K562 (cell line): ENCODE data around the gene ITPR1. TPM values are rescaled to one million over a fixed set of nuclear protein-coding genes. Genes with fewer than 3 reads are reported as not detected.

ENCODE experiments used
- AFF1 ChIP-seq, 2 experiments: fragments of 450-650 bp; IDR thresholded peaks; 2 replicates each; pipeline ENCODE4 v1.6.1; 2018; ENCODE audit warnings: mild to moderate bottlenecking in 2 of 2, low read depth in 1 of 2; ENCODE audit not compliant: partially characterized antibody in 2 of 2
- CREB3L1 ChIP-seq: fragments of 450-650 bp; IDR thresholded peaks from 2 replicates; pipeline ENCODE4 v1.6.1; 2014; ENCODE audit warnings: low read depth, mild to moderate bottlenecking, moderate library complexity, borderline replicate concordance
- ELK3 ChIP-seq: fragments of 450-650 bp; formaldehyde crosslinking; IDR thresholded peaks from 2 replicates; pipeline ENCODE4 v1.4.0; 2020; ENCODE audit warnings: mild to moderate bottlenecking
- ESRRB ChIP-seq: fragments of 250-450 bp; sonication (Bioruptor Pico); IDR thresholded peaks from 2 replicates; pipeline ENCODE4 v1.5.0; 2020; ENCODE audit warnings: mild to moderate bottlenecking, moderate library complexity, borderline replicate concordance
- HSF4 ChIP-seq: fragments of 250-450 bp; sonication (Bioruptor Pico); IDR thresholded peaks from 2 replicates; pipeline ENCODE4 v2.1.2; 2022; ENCODE audit warnings: mild to moderate bottlenecking, moderate library complexity, borderline replicate concordance
- KLF1 ChIP-seq: fragments of 450-650 bp; IDR thresholded peaks from 2 replicates; pipeline ENCODE4 v1.6.1; 2016; ENCODE audit warnings: missing genetic modification characterization, missing compliant biosample characterization
- NCOA4 ChIP-seq: fragments of 450-650 bp; IDR thresholded peaks from 2 replicates; pipeline ENCODE4 v1.6.1; 2018; ENCODE audit warnings: mild to moderate bottlenecking; ENCODE audit not compliant: partially characterized antibody
- NRF1 ChIP-seq, 2 experiments: fragments of 450-650 bp; IDR thresholded peaks in 1 of 2; conservative IDR thresholded peaks in 1 of 2; 2 replicates each; pipeline ENCODE4 v1.6.1; 2014; ENCODE audit warnings: mild to moderate bottlenecking in 2 of 2
- ZNF263 ChIP-seq: sonication (generic); formaldehyde crosslinking; IDR thresholded peaks from 2 replicates; pipeline ENCODE4 v1.8.0; 2022; ENCODE audit warnings: mild to moderate bottlenecking, missing genetic modification reagents, borderline replicate concordance
- ZNF282 ChIP-seq: sonication (generic); formaldehyde crosslinking; IDR thresholded peaks from 2 replicates; pipeline ENCODE4 v1.8.1; 2023; ENCODE audit warnings: missing genetic modification reagents
- polyA plus RNA-seq, 8 experiments: library from polyadenylated mRNA; depleted of rRNA in 4 of 8; stranded (reverse) in 5 of 8; unstranded in 3 of 8; fragments of >200 nt; fragmentation: Nextera tagmentation in 2 of 8; fragmentation: Illumina TruSeq in 1 of 8; extraction: Ambion mirVana in 2 of 8; extraction: Trizol in 1 of 8; gene quantifications; 2 replicates each; pipeline versions ENCODE4 v1.2.1 to v1.2.3, GENCODE V29; 2011 to 2014; ENCODE audit warnings: inconsistent platforms in 1 of 8, missing spikeins in 1 of 8
- total RNA-seq, 7 experiments: library from RNA; depleted of rRNA in 6 of 7; stranded (reverse); fragments of >200 nt in 6 of 7; fragmentation: Illumina TruSeq in 2 of 7; extraction: Trizol in 2 of 7; gene quantifications; 2 replicates each; pipeline versions ENCODE4 v1.2.1 to v1.2.3, GENCODE V29; 2011 to 2021; ENCODE audit warnings: low replicate concordance in 1 of 7
- TF ChIP-seq, protein P1 (sequence below): fragments of 250-450 bp; sonication (Bioruptor Pico); IDR thresholded peaks from 2 replicates; pipeline ENCODE4 v1.8.0; 2022; ENCODE audit warnings: moderate library complexity, mild to moderate bottlenecking, inconsistent platforms

The ITPR1 gene
- total and polyA plus RNA-seq, 9 of the 15 experiments (the other 6 are each of a cell fraction or from before 2014, with no cell fraction given) = 22.4 to 40.0 (median 27.4) TPM

DNA sequence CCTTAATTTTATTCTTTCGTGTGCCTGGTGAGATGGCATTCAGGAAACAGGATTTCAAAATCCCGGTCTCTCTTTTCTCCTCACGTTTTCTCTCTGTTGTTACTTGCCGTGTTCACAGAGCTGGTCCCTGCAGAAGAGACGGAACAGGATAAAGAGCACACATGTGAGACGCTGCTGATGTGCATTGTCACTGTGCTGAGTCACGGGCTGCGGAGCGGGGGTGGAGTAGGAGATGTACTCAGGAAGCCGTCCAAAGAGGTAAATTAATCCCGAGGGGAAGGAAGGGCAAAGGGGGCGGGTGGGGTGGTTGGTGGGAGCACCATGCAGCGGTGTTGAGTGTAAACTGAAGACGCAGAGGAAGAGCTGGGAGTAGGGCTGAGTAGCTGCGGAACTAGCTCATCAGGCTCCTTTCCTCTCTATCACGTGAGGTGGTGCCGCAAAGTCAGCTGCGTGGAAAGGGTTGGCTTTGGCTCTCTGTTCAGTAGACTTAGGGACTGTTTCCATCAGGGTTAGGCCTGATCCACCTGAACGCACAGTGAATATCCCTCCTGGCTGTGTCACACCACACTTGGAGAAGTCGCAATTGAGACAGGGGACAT is 321.3 kb downstream of the ITPR1 start (continued):
- peak; percentile 64 to 84 for TF ChIP-seq AFF1 (IDR thresholded peaks at IDR 0.05; ENCODE audit: low read depth in 1 of 2, partially characterized antibody in 2 of 2)
- peak; percentile 96 for TF ChIP-seq ZNF263
- peak; percentile 40 for TF ChIP-seq CREB3L1
- TF ChIP-seq, protein P1, sequence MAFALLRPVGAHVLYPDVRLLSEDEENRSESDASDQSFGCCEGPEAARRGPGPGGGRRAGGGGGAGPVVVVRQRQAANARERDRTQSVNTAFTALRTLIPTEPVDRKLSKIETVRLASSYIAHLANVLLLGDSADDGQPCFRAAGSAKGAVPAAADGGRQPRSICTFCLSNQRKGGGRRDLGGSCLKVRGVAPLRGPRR (CRISPR knock-in tag) = no peak; the same call in 1 of the 2 replicates
- no peak for TF ChIP-seq HSF4 (CRISPR knock-in tag)
- no peak for TF ChIP-seq ZNF282 (CRISPR knock-in tag)
- TF ChIP-seq ELK3 (CRISPR knock-in tag) = no peak
- no peak for TF ChIP-seq NCOA4
- no peak for TF ChIP-seq KLF1
- no peak for TF ChIP-seq ESRRB
- peak in 1 of 2 experiments; percentile 39; a peak in 1 of 4 replicates for TF ChIP-seq NRF1 (conservative IDR thresholded peaks at IDR 0.05 in 1 of 2, IDR thresholded peaks at IDR 0.05 in 1 of 2)
